HL-60 (cell line): ENCODE results near the gene DOK6.

Source experiments
- DNase-seq, 2 experiments: peaks; one replicate each; pipeline ENCODE4 v3.0.0-alpha.2; 2010 to 2020; ENCODE audit warnings: low read depth in 1 of 2, low spot score in 1 of 2
- H3K27ac ChIP-seq: fragments of 250-450 bp; sonication (Bioruptor Pico); replicated peaks from 2 replicates; pipeline ENCODE4 v1.5.1; 2020; ENCODE audit warnings: mild to moderate bottlenecking, moderate library complexity
- H3K27me3 ChIP-seq: fragments of 250-450 bp; sonication (Bioruptor Pico); 2 replicates; pipeline ENCODE4 v1.5.1; 2021; ENCODE audit warnings: mild to moderate bottlenecking, moderate library complexity; ENCODE audit not compliant: insufficient read depth, poor library complexity, severe bottlenecking
- H3K4me3 ChIP-seq: replicated peaks from 2 replicates; pipeline ENCODE4 v1.5.1; 2011; ENCODE audit warnings: mild to moderate bottlenecking, control low read depth, low read length; ENCODE audit not compliant: insufficient read depth
- CTCF ChIP-seq: IDR thresholded peaks from one replicate; pipeline ENCODE4 v1.5.1; 2011; ENCODE audit warnings: low read length, control low read depth, inconsistent platforms; ENCODE audit not compliant: insufficient read depth
- GABPA ChIP-seq: IDR thresholded peaks from 2 replicates; pipeline ENCODE4 v1.6.1; 2012; ENCODE audit warnings: low read depth
- POLR2AphosphoS5 ChIP-seq: IDR thresholded peaks from 2 replicates; pipeline ENCODE4 v1.6.1; 2012; ENCODE audit warnings: low read depth
- REST ChIP-seq: IDR thresholded peaks from 2 replicates; pipeline ENCODE4 v1.6.1; 2012; ENCODE audit warnings: low read depth; ENCODE audit not compliant: insufficient replicate concordance
- SPI1 ChIP-seq: IDR thresholded peaks from 2 replicates; pipeline ENCODE4 v1.6.1; 2012; ENCODE audit warnings: low read depth, mild to moderate bottlenecking, borderline replicate concordance

Gene DOK6

GRCh38 chr18:69785466-69785865, 384.8 kb downstream of the DOK6 start:
- no peak overlapping the region for H3K27ac ChIP-seq
- no peak overlapping the region for H3K4me3 ChIP-seq
- DNase-seq: no peak
- TF ChIP-seq CTCF: no peak
- no peak for TF ChIP-seq REST
- TF ChIP-seq SPI1: no peak
- no peak for TF ChIP-seq POLR2AphosphoS5
- no peak for TF ChIP-seq GABPA
- H3K27me3 ChIP-seq: no peaks in the 10 kb centered on the region

GRCh38 chr18:69786427-69786826, 385.7 kb downstream of the DOK6 start:
- no peak for DNase-seq
- TF ChIP-seq GABPA: no peak
- TF ChIP-seq POLR2AphosphoS5: no peak
- no peak for TF ChIP-seq CTCF
- TF ChIP-seq SPI1: no peak
- no peak for TF ChIP-seq REST
- Histone ChIP-seq H3K27ac (no peak overlapping the region), H3K4me3 (no peak overlapping the region), H3K27me3 (no peaks in the 10 kb centered on the region)

GRCh38 chr18:69787825-69788547, 387.3 kb downstream of the DOK6 start:
- H3K27me3 ChIP-seq: no peaks in the 10 kb centered on the region
- H3K4me3 ChIP-seq: no peak overlapping the region
- no peak for TF ChIP-seq SPI1
- no peak for TF ChIP-seq POLR2AphosphoS5
- no peak for TF ChIP-seq REST
- TF ChIP-seq GABPA: no peak
- no peak for TF ChIP-seq CTCF
- DNase-seq: peak in 1 of 2 experiments; percentile 36
- no peak overlapping the region for H3K27ac ChIP-seq
